Effector CD4-positive, alpha-beta T cell (primary cell): Measurements from ENCODE around the gene MYL2.

Source experiments
- DNase-seq: peaks from one replicate; pipeline ENCODE4 v3.0.0-alpha.2; 2020

The MYL2 gene

DNA sequence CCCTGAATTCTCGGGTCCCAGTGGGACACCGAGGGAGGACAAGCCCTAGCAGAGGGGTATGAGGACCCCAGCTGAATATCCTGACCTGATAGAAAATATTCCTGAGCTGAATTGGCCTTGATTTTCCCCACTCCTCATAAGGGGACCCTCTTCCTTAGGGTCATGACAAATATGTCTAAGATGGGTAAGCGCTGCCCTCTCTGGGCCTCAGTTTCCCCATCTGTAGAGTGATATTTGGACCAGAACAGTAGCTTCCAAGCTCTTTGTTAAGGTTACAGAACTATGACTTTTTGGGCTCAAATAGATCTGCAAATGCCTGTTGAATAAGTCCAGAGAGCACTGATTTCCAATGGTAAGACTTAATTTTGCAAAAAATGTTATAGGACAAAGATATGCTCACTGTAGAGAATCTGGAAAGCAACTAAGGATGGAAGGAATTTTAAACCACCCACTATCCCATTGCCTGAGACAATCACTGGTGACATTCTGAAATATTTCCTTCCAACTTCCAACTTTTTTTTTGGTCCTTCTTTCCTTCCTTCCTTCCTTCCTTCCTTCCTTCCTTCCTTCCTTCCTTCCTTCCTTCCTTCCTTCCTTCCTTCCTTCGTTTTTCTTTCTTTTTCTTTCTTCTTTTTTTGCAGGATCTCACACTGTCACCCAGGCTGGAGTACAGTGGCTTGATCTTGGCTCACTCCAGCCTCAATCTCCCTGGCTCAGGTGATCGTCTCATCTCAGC lies 32.0 kb downstream of the MYL2 start:
- no peak for DNase-seq

DNA sequence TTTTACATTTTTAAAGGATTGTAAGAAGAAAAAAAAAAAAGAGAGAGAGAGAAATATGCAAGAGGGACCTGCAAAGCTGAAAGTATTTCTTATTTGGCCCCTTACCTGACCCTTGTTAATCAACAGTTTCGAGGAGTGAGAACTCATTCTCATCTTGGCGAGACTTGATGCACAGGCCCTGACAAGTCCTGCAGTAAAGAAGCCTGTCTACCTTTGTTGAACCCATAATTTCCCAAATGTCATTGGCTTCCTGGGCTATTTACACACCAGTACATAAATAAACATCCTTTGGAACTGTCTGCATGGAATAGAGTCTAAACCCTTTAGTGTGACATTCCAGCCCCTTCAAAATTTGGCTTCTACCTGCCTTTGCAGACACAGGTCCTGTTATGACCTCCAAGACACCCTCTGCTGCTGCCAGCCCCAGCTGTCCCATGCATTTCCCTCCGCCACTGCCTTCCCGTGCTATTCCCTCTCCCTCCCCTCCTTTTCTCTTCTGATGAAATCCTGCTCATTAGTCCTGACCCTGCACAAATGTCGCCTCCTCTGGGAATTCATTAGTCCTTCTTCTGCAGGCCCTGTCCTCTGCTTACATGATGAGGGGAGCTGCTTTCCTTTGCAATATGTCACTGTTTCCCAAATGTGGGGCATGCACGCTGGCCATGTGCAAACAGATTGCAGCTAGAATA lies 35.1 kb downstream of the MYL2 start:
- DNase-seq = no peak

DNA sequence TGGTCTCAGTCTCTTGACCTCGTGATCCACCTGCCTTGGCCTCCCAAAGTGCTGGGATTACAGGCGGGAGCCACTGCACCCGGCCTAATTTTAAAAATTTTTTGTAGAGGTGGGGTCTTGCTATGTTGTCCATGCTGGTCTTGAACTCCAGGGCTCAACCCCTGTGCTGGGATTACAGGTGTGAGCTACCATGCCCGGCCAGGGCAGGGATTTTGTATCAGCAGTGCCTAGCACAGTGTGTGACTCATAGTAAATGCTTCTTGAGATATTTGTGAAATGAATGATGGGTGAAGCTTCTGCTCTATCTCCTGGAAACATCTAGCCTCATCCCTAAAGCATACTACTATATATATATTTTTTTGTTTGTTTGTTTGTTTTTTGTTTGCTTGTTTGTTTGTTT lies 37.1 kb downstream of the MYL2 start:
- no peak for DNase-seq

DNA sequence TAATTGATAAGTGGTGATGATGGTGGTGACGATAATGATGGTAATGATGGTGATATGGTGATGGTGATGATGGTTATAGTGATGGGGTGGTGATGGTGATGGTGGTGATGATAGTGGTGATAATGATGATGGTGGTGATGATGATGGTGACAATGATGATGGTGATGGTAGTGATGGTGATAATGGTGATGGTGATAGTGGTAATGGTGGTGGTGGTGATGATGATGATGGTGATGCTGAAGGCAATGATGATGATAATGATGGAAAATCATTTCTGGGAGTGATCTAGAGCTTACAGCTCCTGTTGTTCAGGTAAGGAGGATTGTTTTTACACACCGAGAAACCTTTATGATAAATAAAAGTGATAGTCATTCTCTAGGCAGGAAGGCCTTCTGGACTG lies 39.7 kb downstream of the MYL2 start:
- no peak for DNase-seq

DNA sequence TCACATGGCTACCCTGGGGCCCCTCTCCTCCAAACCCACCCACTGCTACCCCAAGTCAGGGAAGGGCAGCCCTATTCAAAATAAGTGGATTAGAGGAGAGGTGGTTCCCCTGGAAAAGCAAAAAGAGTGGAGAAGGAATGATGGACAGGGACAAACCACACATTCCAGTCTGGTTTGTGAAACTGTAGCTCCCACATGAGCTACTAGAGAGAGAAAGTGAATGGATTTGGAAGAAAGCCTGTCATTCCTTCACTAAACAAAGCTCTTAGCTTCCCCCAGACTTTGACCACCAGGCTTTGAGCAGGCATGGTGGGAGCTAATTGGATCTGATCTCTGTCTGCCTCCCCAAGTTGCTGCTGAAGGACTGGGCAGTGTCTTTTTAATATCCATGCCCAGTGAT lies 45.6 kb downstream of the MYL2 start:
- DNase-seq = no peak

DNA sequence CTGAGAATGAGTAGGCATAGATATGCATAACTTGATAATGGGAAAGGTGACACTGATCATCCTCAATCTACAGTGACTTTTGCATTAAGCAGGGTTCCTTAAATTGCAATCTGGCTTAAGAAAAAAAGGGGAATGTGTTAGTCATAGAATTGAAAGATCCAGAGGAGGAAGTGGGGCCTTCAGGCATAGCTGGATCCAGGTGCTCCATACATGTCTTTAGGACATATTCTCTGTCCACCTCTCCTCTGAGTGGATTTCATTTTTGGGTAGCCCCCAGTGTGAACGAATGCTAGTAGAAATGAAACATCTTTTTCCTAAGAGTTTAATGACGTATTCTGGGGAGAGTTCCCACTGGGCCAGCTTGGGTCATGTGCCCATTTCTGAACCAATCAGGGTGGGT lies 46.0 kb downstream of the MYL2 start:
- DNase-seq = no peak

DNA sequence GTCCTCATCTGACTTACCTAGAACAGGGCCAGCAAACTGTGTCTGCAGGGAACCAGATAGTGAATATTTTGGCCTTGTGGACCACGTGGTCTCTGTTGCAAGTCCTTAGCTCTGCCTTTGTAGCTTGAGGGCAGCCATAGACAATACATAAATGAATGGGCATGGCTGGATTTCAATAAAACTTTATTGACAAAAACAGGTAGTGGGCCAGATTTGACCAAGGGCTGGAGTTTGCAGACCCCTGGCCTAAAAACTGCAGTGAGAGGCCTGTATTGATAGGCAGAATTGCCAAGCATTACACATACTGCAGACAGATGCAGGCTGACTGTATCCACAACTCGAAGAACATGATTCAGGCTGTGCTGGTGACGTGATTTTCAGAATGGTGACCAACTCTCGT lies 48.3 kb downstream of the MYL2 start:
- no peak for DNase-seq

DNA sequence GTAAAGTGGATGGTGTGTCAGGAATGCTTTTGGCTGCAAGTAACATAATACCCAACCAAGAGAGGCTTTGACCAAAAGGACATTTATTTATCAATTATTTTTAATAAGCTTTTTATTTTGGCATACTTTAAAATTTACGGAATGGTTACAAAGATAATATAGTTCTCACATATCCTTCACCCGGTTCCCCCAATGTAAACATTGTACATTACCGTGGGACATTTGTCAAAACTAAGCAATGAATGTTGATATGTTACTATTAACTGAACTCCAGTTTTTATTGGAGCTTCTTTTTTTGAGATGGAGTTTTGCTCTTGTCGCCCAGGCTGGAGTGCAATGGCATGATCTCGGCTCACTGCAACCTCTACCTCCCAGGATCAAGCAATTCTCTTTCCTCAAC lies 50.6 kb downstream of the MYL2 start:
- DNase-seq = no peak

DNA sequence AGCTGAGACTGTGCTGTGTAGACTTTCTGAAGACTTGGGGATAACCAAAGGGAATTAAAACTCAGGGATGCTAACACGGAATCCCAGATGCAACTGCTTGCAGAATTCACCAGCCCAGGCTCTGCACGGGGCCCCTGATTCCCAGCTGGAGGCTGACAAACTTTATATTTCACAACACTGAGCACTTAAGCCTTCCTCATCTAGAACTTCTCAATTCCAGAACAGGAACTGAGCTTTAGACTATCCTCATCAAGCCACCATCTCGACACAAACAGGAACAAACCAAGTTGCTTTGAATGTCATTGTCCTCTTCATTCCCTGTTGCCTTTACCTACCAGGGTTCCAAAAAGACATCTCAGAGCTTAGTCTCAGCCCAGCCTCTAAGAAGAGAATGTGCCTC lies 51.4 kb downstream of the MYL2 start:
- DNase-seq = no peak

DNA sequence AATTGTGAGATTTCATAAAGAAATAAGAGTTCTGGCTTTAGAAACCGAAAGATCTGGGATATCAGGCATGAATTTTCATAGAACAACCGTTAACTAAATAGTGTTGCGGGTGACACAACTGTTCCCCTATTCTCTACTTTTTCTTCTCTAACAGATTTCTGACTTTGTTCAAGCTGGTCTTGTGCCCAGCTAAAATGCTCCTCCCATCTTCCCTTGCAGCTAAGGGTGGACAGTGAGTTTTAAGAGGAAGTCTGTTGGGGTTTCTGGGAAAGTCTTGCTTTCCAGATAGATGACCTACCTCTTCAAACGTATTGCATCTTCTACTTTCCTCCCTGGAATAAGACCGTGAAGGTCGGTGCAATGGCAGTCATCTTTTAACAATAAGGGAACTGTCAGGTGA lies 54.9 kb downstream of the MYL2 start:
- DNase-seq = no peak

DNA sequence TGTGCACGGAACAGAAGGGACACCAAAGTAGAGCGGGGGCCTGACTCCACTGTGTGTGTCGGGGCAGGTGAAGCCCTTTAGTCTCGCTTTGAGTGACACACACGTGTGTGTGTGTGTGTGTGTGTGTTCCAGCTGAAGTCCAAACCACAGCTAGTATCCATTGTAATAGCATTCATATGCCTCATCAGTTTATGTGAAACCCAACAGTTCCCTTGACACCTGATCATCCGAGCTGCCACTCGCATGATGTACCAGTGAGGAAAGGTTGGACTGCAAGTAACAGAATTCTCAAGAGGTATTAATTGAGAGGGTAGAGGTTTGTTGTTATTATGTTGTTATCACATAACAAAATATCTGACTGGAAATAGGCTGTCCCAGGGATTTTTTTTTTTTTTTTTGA lies 57.2 kb downstream of the MYL2 start:
- no peak for DNase-seq

DNA sequence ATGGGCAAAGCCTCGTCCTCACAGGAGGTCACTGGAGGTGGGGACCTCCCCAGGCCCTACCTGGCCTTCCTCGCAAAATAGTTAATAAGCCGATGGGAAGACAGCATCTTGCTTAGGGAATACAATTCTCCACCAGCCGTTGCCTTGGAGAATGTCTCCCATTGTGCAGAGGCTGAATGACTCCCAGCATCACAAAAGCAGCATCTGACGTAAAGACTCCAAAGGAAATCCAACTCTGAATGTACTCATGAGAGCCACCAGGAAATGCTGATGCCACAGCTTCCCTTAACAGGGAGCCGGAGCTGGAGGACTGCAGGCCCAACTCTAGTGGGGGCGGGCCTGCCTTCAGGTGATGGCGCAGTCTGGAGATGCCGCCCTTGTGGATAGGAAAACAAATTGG lies 58.0 kb downstream of the MYL2 start:
- no peak for DNase-seq

DNA sequence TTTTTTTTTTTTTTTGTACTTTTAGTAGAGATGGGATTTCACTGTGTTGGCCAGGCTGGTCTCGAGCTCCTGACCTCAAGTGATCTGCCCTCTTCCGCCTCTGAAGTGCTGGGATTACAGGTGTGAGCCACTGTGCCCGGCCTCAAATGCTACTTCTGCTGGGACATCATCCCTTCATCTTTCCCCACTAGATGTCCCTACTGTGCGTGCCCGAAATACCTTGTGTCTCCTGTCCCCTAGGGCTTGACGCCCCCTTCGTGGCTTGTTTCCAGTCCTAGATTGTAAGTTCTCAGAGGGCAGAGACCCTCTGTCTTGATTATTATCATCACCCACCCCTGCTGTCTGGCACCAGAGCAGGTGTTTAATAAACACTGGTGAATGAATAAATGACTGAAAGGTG lies 58.6 kb downstream of the MYL2 start:
- DNase-seq = no peak
